NCI-H82 (cell line): ENCODE measurements around the gene LHCGR.

Experiments used
- DNase-seq: peaks from one replicate; lab custom pipeline; 2025; lab: John Stamatoyannopoulos, UW

Gene LHCGR

GRCh38 chr2:48755473-48755872 is at the start of gene LHCGR:
TSS of gene LHCGR (minus strand) at chr2:48755724. CDS start at chr2:48755671, 53 bp downstream.
- no peak for DNase-seq

- no peak for DNase-seq
These were observed 44.1 kb upstream of the LHCGR start for GRCh38 chr2:48799601-48800000.

- DNase-seq = no peak
These were observed 39.5 kb upstream of the LHCGR start for GRCh38 chr2:48795065-48795464.

GRCh38 chr2:48793671-48794070 is 38.1 kb upstream of the LHCGR start:
- no peak for DNase-seq

GRCh38 chr2:48792030-48792429 is 36.5 kb upstream of the LHCGR start:
- no peak for DNase-seq

- peak; percentile 18 for DNase-seq
These were observed 35.1 kb upstream of the LHCGR start for GRCh38 chr2:48790407-48791170.

GRCh38 chr2:48787580-48787979 is 32.1 kb upstream of the LHCGR start:
- DNase-seq = no peak

- no peak for DNase-seq
These were observed 25.8 kb upstream of the LHCGR start for GRCh38 chr2:48781366-48781765.

- DNase-seq = no peak
These were observed 23.6 kb upstream of the LHCGR start for GRCh38 chr2:48779019-48779716.

- DNase-seq = no peak
These were observed 18.7 kb upstream of the LHCGR start for GRCh38 chr2:48774251-48774650.

- no peak for DNase-seq
These were observed 15.9 kb upstream of the LHCGR start for GRCh38 chr2:48771241-48772014.

GRCh38 chr2:48770181-48770580 is 14.7 kb upstream of the LHCGR start:
- DNase-seq = no peak

- DNase-seq = no peak
These were observed 13.1 kb upstream of the LHCGR start for GRCh38 chr2:48768669-48769068.

GRCh38 chr2:48767330-48767729 is 11.8 kb upstream of the LHCGR start:
- no peak for DNase-seq

GRCh38 chr2:48760826-48761225 is 5.3 kb upstream of the LHCGR start:
- DNase-seq = no peak

- DNase-seq = no peak
These were observed 4.2 kb upstream of the LHCGR start for GRCh38 chr2:48759682-48760081.

- no peak for DNase-seq
These were observed 765 bp upstream of the LHCGR start for GRCh38 chr2:48756289-48756688.

- no peak for DNase-seq
These were observed 650 bp downstream of the LHCGR start for GRCh38 chr2:48754874-48755273.

GRCh38 chr2:48753228-48753627 is 2.3 kb downstream of the LHCGR start:
- no peak for DNase-seq

GRCh38 chr2:48750128-48750739 is 5.3 kb downstream of the LHCGR start:
- DNase-seq = no peak

GRCh38 chr2:48749291-48750127 is 6.0 kb downstream of the LHCGR start:
- no peak for DNase-seq
